Activated CD4-positive, alpha-beta T cell treated with anti-CD3 and anti-CD28 coated beads, Interleukin-2, amount 50 U/mL, for 24 hours (primary cell): Measurements from ENCODE around the gene TNRC6A.

ENCODE experiments used
- DNase-seq, 2 donors: peaks; one replicate each; pipeline ENCODE4 v3.0.0-alpha.2; 2020; ENCODE audit warnings: low read depth in 1 of 2, low spot score in 1 of 2

Gene TNRC6A

GRCh38 chr16:24755201-24755874 is 25.9 kb downstream of the TNRC6A start:
- no peak for DNase-seq

- DNase-seq, result no peak
Measured at GRCh38 chr16:24758373-24758772, 28.9 kb downstream of the TNRC6A start.

DNA sequence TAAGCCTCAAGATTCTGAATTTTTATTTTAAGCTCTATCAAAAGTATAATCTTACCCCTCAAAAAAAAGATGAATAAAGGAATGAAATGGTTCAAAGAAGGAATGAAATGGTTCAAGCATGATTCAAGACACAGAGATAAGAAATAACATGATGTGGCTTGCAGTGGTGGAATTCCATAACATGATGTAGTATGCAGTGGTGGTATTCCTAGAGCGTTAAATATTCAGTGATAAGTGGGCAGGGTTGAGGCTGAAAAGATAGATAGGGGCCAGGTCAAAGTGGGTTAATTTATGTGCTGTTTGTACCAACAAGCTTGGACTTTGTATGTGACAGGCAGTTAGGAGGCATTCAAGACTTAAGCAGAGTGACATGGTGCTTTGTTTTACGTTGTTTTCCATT is 29.6 kb downstream of the TNRC6A start:
- DNase-seq, result no peak

DNA sequence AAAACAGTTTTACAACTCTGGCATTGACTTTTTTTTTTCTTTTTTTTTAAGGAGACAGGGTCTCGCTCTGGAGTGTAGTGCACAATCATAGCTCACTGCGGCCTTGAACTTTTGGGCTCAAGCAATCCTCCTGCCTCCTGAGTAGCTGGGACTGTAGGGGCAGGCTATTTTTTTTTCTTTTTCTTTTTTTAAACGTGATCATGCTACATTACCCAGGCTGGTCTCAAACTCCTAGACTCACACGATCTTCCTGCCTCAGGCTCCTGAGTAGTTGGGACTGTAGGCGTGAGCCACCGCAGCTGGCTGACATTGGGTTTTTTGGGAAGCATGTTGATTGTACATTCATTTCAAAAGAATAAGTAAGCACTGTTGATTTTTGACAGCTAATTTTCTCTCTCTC is 32.1 kb downstream of the TNRC6A start:
- no peak for DNase-seq

- no peak for DNase-seq
Measured at GRCh38 chr16:24764916-24765315, 35.5 kb downstream of the TNRC6A start.

DNA sequence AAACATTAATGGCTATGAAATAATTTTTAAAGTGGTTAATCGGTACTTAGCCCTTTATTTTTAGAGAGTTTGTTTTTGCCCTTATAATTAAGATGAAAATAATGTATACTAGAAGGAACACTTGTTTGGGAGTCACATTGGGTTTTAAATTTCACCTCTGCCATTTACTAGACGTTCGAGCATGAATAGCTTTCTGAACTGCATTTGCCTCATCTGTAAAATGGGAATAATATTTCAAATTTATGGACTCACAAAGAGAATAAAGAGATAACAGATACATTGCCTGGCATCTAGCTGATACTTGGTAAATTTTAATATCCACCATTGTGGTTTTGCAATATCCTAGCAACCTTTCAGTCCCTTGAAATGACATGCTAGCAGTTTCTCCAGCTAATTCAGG is 36.6 kb downstream of the TNRC6A start:
- no peak for DNase-seq

DNA sequence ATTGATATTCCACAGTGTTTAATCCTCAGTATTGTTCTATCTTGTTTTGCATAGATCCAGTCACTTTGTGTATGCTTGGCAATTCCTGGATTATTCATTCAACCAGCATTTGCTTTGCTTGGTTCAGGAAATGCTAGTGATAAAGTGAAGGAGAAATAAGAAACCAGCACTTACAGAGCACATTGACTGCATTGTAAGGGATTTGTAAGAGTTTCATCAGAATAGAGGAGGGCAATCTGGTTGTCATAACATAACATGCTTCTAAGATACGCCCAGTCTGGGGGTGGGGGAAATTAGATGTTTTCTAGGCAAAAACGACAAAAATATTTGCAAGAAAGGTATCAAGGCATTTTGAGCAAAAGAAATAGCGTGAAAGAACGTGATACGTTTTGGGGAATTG is 40.4 kb downstream of the TNRC6A start:
- no peak for DNase-seq

GRCh38 chr16:24771132-24771778 is 41.8 kb downstream of the TNRC6A start:
- DNase-seq, result no peak

DNA sequence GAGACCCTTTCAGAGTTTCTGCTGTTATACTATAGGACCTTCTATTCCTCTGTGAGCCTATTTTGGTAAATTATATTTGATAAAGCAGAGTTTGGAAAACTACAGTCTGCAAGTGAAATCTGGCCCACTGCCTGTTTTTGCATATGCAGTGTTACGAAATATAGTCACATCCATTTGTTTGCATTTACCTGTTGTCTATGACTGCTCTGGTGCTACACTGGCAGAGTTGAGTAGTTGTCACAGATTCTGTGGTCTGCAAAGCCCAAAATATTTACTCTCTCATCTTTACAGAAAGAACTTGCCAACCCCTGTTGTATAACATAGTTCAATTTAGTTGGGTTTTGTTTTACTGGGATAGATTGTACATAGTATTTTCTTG is 42.3 kb downstream of the TNRC6A start:
- DNase-seq, result no peak

DNA sequence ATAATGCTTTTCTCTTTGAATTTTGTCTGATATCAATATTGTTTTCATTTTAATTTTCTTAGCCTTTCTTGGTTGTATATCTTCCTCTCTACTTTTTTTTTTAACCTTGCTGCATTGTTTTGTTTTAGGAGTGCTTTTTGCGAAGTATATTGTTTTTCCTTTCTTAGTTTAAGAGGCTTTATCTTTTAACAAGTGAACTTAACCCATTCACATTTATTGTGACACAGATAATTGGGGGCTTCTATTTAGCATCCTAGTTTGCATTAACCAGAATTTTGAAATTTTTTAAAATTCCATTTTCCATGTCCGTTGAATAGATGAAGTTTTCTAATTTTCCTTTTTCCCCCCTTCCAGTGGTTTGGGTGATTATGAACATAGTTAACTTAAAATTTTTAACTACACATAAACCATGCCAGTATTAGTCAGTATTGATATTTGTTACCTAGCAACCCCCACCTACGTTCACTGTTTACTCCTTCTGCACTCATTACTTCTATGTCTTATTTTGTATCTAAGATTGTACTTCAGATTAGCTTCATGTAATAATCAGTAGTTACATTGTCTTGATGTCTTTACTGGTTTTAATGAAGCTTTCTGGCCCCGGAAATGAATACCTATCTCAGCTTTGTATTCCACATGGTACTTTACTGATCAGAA is 44.4 kb downstream of the TNRC6A start:
- DNase-seq, result no peak

- no peak for DNase-seq
Measured at GRCh38 chr16:24774510-24774909, 45.1 kb downstream of the TNRC6A start.

DNA sequence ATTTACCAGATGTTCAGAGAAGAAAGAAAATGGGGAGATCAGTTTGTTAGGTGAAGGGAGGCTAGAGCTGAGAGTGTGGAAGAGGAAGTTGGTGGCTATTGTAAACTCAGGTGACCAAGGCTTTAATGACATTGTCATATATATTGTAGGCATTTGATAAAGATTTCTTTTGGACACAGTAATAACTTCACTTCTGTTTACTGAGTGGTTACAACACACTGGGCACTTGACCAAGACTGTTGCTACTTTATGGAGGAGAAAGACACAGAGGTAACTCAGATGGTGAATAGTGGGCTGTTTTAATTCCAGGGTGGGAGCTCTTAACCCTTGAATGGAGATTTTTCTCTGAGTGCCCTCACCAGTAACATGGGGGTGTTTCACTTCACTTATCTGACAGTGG is 46.0 kb downstream of the TNRC6A start:
- no peak for DNase-seq

DNA sequence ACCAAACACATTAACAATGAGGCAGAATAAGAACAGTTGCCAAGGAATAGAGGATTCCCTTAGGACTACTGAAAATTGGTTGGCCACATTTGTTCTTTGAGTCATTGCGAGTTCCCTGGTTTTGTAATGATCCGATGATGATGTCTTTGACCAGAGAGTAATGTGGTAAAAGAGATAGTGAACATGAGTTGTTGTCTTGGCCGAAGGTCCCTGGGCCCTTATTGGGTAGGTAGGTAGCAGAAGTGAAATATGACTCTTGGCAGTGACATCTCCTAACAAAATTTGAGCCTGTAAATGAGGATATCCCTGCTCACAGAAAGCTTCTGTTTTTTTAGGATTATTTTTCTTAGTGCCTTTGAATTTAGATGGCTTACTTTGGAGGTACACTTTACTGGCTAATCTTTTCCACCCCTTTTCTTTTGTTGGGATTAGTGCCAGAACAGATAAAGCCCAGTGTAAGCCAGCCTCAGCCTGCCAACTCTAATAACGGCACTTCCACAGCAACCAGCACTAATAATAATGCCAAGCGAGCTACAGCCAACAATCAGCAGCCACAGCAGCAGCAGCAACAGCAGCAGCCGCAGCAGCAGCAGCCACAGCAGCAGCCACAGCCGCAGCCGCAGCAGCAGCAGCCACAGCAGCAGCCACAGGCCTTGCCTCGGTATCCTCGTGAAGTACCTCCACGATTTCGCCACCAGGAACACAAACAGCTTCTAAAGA is 47.2 kb downstream of the TNRC6A start:
- DNase-seq, result no peak

DNA sequence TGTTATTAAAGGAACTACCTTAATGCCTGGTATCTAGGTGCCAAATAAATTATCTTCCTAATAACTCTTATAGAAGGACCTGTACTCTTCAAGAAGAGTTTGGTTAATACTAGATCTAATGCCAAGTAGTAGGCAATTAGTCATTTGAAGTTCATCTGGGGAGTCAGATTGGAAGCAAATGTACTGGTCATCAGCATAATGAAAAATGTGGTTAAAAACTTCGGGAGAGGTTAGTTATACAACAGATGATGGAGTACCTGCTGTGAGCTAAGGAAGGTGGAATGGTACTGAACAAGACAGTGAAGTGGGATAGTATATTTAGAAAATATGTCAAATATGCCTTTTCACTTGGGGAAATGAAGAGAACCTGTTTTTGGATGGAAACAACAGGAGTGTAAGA is 49.2 kb downstream of the TNRC6A start:
- no peak for DNase-seq

- no peak for DNase-seq
Measured at GRCh38 chr16:24781256-24781655, 51.8 kb downstream of the TNRC6A start.

DNA sequence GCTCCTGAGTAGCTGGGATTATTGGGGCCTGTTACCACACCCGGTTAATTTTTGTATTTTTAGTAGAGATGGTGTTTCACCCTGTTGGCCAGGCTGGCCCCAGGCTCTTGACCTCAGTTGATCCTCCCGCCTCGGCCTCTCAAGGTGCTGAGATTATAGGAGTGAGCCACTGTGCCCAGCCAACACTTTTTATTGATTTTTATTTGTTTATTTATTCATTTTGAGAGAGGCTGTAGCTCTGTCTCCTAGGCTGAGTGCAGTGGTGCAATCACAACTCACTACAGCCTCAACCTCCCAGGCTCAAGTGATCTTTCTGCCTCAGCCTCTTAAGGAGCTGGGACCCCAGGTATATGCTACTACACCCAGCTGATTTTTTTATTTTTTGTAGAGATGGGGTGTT is 54.7 kb downstream of the TNRC6A start:
- DNase-seq, result no peak

DNA sequence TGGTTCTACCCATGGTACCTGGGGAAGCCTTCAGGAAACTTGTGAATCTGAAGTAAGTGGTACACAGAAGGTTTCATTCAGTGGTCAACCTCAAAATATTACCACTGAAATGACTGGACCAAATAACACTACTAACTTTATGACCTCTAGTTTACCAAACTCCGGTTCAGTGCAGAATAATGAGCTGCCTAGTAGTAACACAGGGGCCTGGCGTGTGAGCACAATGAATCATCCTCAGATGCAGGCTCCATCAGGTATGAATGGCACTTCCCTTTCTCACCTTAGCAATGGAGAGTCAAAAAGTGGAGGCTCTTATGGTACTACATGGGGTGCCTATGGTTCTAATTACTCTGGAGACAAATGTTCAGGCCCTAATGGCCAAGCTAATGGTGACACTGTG is 60.4 kb downstream of the TNRC6A start:
- DNase-seq, result no peak

DNA sequence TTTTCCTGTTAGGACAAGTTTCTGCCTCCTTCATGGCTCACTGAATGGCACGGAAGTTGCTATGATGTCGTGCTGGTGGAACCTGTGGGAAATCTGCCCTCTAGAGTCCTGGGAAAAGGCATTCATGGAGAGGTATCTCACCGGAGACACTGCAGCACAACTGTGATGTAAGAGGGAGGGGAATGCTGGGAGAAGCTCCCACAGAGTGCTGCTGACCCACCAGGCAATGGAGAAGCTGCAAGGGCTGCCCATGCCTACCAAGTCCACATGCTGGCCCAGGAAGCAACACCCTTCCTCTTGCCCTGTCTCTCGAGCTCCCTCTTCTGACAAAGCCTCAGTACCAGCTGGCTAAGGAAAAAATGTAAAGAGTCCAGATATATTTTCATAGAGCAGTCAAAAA is 71.1 kb downstream of the TNRC6A start:
- DNase-seq, result no peak

DNA sequence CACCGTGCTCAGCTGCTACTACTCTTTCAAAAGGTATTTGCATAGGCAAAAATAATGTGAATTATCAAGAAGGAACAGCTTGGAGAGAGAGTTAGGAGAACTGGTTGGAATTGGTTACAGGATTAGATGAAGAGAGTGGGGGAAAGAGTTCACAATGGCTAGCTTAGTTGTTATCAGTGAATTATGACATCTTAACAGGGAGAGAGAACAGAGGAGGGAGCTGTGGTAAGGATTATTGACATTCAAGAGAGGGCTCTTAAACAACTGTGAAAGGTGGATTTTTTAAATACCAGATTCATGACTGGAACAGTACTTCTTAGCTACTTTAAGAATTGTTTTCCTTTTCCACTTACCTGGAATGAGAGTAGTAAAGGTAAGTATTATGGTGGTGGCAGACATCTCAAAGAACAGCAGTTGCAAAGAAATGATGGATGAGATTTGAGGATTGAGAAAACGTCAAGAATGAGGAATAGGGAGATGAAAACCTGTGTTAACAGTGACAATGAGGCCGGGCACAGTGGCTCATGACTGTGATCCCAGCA is 72.4 kb downstream of the TNRC6A start:
- DNase-seq, result no peak

DNA sequence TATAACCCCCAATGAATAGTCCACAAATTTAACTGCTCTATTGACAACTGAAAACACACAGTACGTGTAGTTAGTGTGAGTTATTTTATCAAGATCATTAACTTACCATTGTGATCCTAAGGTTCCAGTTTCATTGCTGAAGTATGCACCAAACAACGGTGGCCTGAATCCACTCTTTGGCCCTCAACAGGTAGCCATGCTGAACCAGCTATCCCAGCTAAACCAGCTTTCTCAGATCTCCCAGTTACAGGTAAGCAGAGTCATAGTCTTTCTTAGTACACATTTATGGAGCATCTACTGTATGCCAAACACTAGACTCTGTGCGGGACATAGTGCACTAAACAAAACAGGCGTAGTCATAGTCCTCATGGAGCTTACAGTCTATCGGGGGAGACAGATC is 76.0 kb downstream of the TNRC6A start:
- no peak for DNase-seq

- DNase-seq, result no peak
Measured at GRCh38 chr16:24807301-24807700, 77.8 kb downstream of the TNRC6A start.
